Sciatic nerve (tissue), 2 donors: Measurements from ENCODE around the gene FNBP1. TPM values are rescaled to one million over a fixed set of nuclear protein-coding genes. Genes with fewer than 3 reads are reported as not detected.

Source experiments
- ATAC-seq: fragments of 200-7000 bp; cut with Tn5 transposase; one replicate; pipeline ENCODE4 v1.9.1; 2020; ENCODE audit warnings: mild to moderate bottlenecking, moderate library complexity
- DNase-seq: peaks from one replicate; pipeline ENCODE4 v3.0.0-alpha.2; 2020; ENCODE audit warnings: low spot score
- intact Hi-C: fragments of 100-400 bp; cut with DNase I; formaldehyde crosslinking; loops from one replicate; pipeline ENCODE4 v1.14.2; 2022
- total RNA-seq: library from RNA; stranded (reverse); fragmentation: NEBNext Ultra II Directional; extraction: Animal tissue kit (Norgen Biotek cat#: 25700); gene quantifications from one replicate; pipeline ENCODE4 v1.2.1, GENCODE V29; 2021
- donor health status: DM: no; HTN: no; CAD: no.
- donor health status: DM: no; HTN: no; CAD: no.

The FNBP1 gene
- total RNA-seq, result 132 TPM

- DNase-seq (peak; percentile 90), ATAC-seq (peak; percentile 91)
- intact Hi-C loops, result no loop called here
Observed at GRCh38 chr9:130042885-130043653, at the start of gene FNBP1. Gene FNBP1 (minus strand): TSS chr9:130043189. CDS start chr9:130042975, 214 bp downstream.

- ATAC-seq, result no peak
- intact Hi-C loops, result no loop called here
- DNase-seq, result no peak
Observed at GRCh38 chr9:130090915-130091314, 47.9 kb upstream of the FNBP1 start.

- no peak for DNase-seq
- no peak for ATAC-seq
- intact Hi-C loops, result no loop called here
Observed at GRCh38 chr9:130089141-130089540, 46.2 kb upstream of the FNBP1 start.

GRCh38 chr9:130088051-130088450 lies 45.1 kb upstream of the FNBP1 start:
- peak; percentile 79 for ATAC-seq
- DNase-seq, result no peak
- intact Hi-C loops, result no loop called here

- intact Hi-C loops, result no loop called here
Observed at GRCh38 chr9:130084337-130084736, 41.3 kb upstream of the FNBP1 start.

GRCh38 chr9:130078547-130078946 lies 35.6 kb upstream of the FNBP1 start:
- DNase-seq, result no peak
- intact Hi-C loops, result no loop called here
- no peak for ATAC-seq

More at GRCh38 chr9:130084337-130084736, 41.3 kb upstream of the FNBP1 start:
- DNase-seq (no peak), ATAC-seq (no peak)

- DNase-seq (no peak), ATAC-seq (no peak)
- intact Hi-C loops, result no loop called here
Observed at GRCh38 chr9:130073373-130073772, 30.4 kb upstream of the FNBP1 start.

- DNase-seq, result no peak
- intact Hi-C loops, result no loop called here
- ATAC-seq, result no peak
Observed at GRCh38 chr9:130072515-130073235, 29.7 kb upstream of the FNBP1 start.

GRCh38 chr9:130069048-130069447 lies 26.1 kb upstream of the FNBP1 start:
- ATAC-seq (no peak), DNase-seq (no peak)
- intact Hi-C loops, result no loop called here

- no peak for ATAC-seq
- no peak for DNase-seq
- intact Hi-C loops, result no loop called here
Observed at GRCh38 chr9:130064621-130065020, 21.6 kb upstream of the FNBP1 start.

- DNase-seq (no peak), ATAC-seq (no peak)
Observed at GRCh38 chr9:130062750-130063149, 19.8 kb upstream of the FNBP1 start.

GRCh38 chr9:130060296-130060695 lies 17.3 kb upstream of the FNBP1 start:
- no peak for DNase-seq
- intact Hi-C loops, result no loop called here
- ATAC-seq, result no peak

More at GRCh38 chr9:130062750-130063149, 19.8 kb upstream of the FNBP1 start:
- intact Hi-C loops, result no loop called here

- DNase-seq (no peak), ATAC-seq (no peak)
- intact Hi-C loops, result loop anchor here (10.0 kb wide), 1 partner anchor 174 kb away; no protein-coding TSS in a partner anchor
Observed at GRCh38 chr9:130058887-130059286, 15.9 kb upstream of the FNBP1 start.

- DNase-seq (no peak), ATAC-seq (no peak)
- intact Hi-C loops, result loop anchor here (10.0 kb wide), 1 partner anchor 173 kb away; no protein-coding TSS in a partner anchor
Observed at GRCh38 chr9:130058154-130058553, 15.2 kb upstream of the FNBP1 start.

- DNase-seq, result no peak
- intact Hi-C loops, result loop anchor here (10.0 kb wide), 1 partner anchor 170 kb away; no protein-coding TSS in a partner anchor
- no peak for ATAC-seq
Observed at GRCh38 chr9:130054820-130055219, 11.8 kb upstream of the FNBP1 start.

GRCh38 chr9:130054325-130054786 lies 11.4 kb upstream of the FNBP1 start:
- ATAC-seq (no peak), DNase-seq (no peak)
- intact Hi-C loops, result loop anchor here (10.0 kb wide), 1 partner anchor 170 kb away; no protein-coding TSS in a partner anchor

- DNase-seq (peak; percentile 89), ATAC-seq (peak; percentile 98)
- intact Hi-C loops, result loop anchor here (10.0 kb wide), 1 partner anchor 169 kb away; no protein-coding TSS in a partner anchor
Observed at GRCh38 chr9:130053504-130054324, 10.7 kb upstream of the FNBP1 start, which contains the start of gene GPR107. Gene GPR107 (plus strand): TSS chr9:130053906. CDS start chr9:130053933, 27 bp downstream.

GRCh38 chr9:130053109-130053503 lies 10.1 kb upstream of the FNBP1 start:
- ATAC-seq (no peak), DNase-seq (no peak)
- intact Hi-C loops, result loop anchor here (10.0 kb wide), 1 partner anchor 168 kb away; no protein-coding TSS in a partner anchor

- ATAC-seq, result no peak
- intact Hi-C loops, result loop anchor here (10.0 kb wide), 1 partner anchor 167 kb away; no protein-coding TSS in a partner anchor
- no peak for DNase-seq
Observed at GRCh38 chr9:130051855-130052254, 8.9 kb upstream of the FNBP1 start.
